NCI-H1092 (cell line): ENCODE measurements around the gene DMBX1.

Experiments
- DNase-seq: peaks from one replicate; lab custom pipeline; 2025; lab: John Stamatoyannopoulos, UW

The DMBX1 gene

DNA sequence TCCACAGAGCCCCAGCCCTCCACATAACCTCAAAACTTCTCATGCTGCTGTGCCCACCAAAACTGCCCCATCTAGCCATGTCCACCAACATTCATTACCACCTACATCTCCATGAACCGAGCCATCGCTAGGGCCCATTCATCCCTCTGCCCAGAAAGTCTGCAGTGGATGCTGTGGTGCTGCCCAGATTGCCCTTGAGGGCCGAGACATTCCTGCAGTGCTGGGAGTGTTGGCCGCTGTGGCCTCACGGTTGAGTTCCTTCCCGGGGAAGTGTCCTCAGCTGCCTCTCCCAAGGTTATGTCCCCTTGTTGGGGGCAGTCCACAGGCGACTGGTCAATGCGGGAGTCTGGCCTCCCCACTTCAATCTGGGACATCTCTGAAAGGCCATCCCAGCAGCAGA is 30.3 kb upstream of the DMBX1 start:
- DNase-seq: no peak

DNA sequence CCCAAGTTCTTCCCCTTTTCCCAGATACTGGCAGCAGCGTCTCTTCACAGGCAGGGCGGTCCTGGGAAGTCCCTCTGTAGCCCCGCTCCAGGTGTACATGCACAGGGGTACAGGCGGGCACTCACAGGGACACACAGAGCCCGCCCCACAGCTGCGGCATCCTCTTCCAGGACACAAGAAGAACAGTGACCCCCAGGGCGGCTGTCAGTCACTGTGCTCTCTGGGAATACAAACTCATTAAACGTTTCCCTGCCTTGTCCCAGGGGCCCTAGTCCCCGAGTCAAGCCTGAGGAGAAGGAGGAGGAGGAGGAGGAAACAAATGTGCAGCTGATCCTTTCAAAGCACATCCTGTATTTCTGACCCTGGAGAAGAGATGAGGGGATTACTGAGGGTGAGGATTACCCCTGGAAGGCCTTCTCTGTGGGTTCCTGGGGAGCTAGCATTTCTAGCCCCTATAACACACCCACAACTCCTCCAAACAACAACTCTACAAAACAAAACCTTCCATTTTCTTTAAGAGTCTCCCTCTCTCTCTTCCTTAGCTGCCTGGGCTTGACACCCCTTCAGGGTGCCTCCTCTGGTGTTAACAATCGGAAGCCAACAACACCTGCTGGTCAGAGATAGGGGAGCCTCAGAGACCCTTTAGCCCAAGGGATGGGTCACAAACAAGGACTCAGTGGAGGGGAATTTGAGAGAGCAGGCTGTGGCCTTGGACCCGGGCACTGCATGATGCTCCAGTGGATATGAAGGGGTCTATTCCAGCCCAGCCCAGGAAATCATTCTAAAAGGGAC is 28.4 kb upstream of the DMBX1 start:
- DNase-seq: no peak

DNA sequence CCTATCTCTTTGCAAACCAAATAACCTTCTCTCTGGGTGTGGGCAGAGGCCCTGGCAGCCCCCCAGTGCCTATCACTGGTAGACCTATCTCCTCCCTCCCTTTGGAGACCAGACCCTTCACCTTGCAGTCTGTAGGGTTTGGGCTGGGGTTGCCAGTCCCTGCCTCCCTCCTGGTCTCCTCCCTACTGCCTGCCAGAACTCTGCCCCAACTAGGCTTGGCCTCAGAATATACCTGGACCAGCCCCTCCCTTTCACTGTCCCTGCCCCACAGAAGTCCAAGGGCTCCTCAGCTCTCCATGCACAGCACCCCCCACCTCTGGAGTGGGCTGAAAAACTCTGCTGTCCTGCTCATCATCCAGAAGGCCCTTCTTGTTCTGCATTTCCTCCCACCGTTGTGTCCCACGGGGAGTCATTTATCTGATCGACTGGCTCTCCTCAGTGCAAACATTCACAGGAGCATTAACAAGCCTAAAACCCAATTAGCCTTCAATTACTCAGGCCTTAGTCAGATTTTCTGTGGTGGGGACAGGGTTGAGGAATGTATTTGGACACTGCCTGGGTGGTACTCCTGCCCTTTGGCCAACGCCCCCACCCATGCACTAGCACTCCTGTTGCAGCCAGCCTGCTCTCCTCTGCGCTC is 27.7 kb upstream of the DMBX1 start:
- DNase-seq: no peak

DNA sequence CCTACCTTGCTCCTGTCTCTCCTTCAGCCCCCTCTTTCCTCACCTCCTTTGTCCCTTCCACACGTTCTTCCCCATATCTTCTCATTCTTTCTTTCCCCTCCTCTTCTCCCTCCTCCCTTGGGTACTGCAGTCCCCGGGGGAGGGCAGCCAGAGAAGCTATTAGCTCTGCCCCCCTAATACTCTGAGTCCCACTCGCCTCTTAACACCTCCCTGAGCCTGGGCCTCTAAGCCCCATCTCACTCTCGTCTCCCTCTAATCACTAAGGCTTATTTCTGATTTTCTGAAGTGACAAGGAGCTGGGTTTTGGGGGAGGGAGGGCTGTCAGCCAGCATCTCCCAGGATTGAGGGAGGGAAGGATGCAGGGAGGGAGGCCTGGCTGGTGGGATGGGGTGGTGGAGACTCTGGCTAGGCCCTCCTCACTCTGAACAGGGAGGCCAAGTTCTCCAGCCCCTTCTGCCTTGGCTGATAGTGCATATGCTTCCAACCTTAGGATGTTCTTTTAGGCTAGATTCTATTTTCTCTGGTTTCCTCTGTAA is 25.6 kb upstream of the DMBX1 start:
- DNase-seq: no peak

DNA sequence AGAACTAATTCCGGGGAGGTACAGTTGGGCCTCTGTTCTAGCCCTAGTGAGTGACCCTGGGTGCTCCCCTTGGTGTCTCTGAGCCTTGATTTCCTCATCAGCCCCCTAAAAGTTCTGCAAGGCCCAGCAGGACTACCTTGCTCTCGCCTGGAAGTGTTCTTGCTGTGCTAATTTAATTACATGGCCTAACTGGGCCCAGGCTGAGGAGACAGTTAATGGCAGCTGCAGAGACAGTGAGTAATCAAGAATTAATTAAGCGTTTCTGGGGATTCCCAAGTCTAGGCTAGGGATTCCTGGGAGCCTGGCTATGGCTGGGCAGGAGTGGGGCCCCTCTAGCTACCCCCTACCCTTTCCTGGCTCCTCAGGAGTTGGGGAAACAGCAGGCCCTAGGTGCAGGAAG is 24.7 kb upstream of the DMBX1 start:
- DNase-seq: no peak

DNA sequence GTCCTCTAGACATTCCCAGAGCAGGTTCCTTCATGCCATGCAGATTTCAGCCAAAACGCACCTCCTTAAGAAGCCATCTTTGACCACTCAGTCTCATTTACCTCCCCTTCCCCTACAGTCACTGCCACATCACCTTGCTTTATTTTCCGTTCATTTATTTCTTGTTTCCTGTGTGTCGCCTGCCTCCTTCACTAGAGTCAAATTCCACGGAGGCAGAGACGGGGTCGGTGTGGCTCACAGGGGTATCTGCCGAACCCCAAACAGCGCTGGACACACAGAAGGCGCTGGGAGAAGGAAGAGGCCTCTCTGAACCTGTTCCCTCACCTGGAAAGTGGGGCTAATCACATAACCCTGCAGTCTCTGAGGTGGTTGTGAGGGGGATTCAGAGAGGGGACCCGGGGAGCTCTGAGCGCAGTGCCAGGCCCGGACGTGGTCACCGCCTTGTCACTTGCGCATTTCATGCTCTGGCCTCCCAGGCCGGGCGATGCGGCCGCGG is 23.6 kb upstream of the DMBX1 start:
- DNase-seq: no peak

DNA sequence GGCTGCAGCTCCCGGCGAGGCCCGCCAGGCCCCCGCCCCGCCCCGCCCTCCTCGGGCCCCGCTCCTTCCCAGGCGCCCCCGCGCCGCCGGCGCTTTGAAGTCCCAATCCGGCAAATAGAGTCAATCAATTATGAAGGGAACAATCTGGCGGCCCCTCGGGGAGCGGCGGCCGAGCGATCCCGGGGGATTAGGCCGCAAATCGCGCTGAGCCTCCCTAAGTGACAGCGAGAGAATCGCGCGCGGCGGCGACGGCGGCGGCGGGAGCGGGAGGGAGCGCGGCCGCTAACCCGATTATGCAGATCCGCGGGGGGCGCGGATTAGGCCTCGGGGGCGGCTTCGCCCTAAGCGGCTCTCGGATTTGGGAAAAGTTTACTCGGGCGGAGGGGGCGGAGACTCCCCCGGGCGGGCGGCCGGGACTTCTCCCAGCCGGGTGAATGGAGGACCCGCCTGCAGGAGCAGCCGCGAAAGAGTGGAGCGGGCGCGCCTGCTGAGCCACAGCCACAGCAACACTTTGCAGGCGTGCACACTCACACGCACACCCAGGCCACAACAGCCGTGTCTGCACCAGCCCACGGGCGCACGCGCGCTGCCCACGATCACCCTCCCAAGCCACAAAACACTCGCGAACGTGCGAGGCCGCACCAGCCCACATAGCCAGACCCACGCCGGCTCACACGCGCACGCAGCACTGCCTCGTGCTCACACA is 23.0 kb upstream of the DMBX1 start:
- DNase-seq: no peak

DNA sequence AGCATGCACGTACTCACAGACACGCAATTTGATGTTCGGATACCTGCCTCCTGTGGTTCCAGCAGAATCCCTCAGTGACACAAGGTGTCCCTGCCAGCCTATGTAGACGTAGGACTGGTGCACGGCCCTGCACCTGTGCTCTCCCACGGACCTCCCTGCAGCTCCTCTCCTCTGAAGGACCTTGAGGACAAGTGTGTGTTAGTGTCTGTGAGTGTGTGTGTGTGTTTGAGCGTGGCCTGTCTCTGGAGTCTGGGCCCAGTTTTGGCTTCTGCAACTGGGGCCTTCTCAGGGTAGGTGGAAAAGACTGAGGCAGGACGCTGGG is 22.5 kb upstream of the DMBX1 start:
- DNase-seq: no peak

DNA sequence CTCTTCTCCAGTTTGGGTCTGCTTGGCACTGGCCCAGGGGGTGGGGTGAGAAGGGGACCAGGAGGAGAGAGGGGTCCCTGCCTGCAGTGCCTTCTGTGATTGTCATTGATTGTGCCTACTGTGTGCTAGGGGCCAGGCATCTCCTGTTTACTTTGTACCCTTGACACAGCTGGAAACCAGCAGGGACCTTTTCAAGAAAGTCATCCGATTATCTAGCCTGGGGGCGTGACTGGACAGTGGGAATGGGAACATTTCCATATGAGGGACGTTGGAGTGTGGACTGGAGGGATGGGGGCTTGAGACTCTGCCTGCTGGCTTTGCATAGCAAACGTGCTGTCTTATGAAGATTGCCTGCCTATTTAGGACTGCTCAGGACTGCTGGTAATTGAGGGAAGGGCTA is 19.8 kb upstream of the DMBX1 start:
- DNase-seq: no peak

DNA sequence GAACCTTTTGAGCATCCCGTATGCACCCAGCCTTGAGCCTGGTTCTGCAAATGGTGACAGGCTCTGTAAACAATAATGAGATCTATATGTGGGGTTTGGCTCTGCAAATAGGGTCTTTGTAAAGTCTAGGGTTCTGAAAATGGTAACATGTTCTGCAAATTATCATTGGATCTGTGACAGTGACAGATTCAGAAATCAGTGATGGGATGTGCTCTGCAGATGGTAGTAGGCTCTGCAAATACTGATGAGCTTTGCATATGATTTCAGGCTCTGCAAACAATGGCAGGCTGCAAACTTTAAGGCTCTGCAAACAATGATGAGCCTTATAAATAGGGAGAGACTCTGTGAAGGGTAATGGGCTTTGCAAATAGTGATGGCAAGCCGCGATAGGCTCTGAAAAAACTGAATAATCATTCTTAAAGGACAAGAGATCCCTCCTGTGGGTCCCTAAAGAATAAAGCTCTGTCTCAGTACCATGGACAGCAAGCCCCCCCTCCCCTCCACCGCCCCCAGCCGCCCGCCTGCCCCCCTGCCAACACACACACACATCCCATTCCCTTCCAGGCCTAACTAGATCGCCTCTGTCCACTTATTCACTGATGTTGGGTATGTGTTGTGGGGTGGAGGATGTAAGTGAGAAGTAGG is 17.7 kb upstream of the DMBX1 start:
- DNase-seq: no peak

DNA sequence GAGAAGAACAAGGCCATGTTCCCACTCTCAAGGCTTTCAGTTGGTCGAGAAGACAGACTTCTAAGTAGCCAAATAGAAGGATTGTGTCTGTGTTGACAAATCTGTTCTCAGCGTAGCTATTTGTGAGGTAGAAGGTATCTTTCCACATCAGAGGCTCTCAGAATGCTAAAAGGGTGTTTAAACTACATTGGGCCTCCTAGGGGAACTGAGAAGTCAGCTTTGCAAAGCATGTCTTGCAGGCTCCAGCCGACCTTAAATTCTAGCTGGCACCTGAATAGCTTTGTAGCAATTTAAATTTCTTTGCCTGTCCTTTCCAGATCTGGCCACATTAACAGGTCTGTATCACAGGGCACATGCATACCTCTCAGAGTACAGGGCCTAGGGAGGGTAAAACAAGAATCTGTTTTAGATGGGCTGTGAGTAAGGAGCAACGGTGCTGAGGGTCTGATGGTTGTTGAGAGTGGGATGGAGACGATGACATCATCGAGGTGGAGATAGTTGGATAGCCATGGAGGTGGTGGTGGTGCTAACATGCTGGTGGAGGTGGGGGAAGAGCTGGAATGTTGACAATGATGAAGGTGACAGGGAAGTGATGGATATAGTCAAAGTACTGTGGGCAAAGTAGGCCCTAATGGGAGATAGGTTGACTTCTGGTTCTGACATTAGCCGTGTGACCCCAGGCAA is 17.0 kb upstream of the DMBX1 start:
- DNase-seq: no peak

DNA sequence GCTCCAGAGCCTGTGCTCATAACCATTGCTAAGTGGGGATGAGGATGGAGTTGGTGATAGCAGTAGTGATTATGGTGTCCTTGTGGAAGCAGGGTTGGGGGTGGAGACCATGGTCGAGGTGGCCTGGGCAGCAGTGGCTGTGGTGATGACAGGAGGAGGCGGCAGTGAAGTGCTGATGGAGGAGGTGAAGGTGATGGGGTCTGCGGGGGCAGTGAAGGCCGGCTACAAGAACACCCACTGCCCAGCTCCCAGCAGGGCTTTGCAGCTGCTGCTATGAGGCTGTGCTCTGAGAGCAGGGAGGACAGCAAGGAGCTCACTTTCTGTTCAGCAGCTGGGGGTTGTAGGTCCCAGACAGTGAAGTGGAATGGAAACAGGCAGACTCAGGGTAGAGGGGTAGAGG is 15.6 kb upstream of the DMBX1 start:
- DNase-seq: no peak

DNA sequence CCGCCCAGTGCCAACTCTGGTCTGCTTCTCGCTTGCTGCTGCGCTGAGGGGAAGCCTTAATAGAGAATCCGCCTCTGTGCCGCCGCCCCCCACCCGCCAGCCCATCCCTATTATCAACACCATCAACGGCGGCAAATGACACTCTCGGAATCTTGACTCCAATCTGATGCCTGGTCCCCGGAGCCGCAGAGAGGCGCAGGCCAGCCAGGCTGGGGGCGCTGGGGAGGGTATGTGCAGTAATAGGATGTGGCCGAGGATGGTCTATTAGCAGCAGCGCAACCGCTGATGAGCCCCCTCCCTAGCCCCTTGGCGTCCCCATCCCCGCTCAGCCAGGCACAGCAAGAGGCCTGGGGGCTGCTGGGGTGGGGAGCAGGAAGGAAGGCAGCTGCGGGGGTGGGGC is 15.1 kb upstream of the DMBX1 start:
- no peak for DNase-seq

DNA sequence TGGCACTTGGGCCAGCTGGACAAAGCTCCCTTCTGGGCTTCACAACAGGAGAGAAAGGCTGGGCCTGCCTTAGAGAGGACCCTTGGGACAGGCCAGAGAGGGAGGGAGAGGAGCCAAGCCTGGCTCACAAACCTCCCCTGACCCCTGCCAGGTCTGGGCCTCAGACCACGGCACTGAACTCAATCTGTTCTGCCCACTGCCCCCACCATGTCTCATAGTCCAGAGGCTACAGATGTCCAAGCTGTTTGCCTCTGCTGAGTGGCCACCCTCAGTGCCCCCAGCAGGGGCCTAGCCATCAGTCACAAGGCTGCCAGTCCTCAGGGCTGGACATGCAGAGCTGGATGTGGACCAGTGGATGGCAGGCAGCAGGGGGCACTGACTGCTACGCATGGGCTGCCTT is 13.0 kb upstream of the DMBX1 start:
- DNase-seq: no peak

DNA sequence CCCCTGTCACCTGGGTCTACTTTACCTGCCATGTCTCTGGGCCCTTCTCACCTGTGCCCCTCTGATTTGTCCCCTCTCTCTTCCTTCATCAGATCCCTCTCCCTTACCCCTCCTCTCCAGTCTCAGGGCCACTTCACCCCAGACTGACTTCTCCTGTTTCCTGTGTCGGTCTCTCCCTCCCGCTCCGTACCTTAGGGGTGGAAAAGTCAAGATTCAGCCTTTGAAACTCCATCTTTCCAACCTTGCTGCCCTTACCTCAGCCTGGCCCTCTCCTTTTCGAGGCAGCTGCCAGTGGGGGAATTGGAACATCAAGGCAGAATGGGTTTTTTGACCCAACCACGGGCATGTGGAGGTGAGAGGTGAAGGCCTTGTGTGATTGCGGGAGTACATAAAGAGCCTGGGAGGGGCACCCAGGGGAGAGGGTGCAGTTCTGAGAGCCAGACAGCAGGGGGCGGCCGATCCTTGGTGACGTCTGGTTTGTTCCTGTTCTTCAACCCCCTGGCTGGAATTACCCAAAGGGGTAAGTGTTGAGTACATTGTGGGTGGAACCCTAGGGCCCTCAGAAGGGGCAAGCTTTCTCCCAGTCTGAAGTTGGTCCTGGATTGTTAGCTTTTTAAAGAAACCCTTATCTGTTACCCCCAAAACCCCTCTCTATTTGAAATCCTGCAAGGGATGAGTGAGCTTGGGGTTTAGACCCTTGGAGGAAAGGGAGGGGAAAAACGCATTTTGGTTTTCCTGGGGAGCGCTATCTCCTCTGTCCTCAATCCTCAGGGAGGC is 12.3 kb upstream of the DMBX1 start:
- peak; percentile 32 for DNase-seq

DNA sequence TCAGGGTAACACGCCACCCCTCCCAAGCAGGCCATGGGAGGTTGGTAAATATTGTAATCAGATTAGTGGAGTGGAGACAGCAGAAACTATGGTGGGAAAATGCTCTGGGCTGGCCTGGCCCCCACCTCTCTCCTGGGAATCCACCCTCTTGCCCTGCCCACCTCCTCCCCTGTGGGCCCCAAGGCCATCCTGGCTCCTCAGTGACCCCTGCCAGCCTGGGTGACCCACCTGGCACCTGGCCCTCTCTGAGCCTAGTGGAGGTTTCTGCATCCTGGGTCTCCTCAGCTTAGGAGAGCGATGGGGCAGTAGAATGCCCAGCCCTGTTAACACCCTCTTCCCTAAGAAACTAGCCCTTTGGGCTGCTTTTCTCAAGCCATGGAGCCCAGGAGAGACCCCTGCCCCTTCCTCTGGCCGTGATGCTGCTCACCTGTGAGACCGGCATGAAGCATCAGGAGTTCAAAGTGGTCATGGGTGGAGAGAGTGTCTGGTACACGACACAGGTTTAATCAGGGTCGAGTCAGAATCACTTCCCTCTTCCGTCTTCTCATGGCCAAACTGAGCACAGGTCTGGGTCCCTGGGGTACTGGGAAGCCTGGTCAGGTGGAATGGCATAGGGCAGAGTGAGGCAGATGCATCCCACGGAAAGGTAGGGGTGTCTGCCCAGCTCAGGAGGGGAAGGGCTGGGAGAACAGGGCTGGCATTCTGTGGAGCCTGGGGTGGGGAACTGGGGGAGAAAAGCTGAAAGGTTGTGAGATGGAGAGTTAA is 10.7 kb upstream of the DMBX1 start:
- DNase-seq: no peak

DNA sequence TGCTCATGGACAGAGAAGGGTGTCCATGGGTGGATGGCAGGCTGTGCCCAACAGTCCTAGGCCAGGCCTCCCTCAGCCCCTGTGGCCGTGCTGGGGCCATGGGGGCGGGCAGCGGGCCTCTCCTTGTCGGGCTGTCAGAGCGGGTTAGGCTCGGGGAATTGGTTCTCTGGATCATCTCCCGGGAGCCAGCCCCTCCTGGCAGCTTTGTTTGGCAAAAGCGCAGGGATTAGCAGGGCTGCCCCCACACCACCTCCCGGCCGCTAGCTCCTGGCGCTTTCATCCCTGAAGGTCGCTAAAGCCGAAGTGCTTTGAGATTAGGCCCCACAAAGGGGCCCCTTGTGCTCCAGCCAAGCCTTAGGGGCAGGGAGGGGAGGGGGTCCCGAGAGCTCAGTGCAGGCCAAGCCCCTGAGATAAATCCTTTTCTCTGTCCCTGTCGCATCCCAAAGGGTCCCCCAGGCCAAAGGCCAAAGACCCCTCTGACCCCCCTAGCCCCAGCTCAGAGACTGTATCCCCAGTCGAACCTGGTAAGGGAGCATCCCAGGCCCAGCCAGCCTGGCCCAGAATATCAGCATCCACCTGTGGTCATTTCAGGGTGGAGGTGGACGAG is 9.8 kb upstream of the DMBX1 start:
- DNase-seq: no peak

DNA sequence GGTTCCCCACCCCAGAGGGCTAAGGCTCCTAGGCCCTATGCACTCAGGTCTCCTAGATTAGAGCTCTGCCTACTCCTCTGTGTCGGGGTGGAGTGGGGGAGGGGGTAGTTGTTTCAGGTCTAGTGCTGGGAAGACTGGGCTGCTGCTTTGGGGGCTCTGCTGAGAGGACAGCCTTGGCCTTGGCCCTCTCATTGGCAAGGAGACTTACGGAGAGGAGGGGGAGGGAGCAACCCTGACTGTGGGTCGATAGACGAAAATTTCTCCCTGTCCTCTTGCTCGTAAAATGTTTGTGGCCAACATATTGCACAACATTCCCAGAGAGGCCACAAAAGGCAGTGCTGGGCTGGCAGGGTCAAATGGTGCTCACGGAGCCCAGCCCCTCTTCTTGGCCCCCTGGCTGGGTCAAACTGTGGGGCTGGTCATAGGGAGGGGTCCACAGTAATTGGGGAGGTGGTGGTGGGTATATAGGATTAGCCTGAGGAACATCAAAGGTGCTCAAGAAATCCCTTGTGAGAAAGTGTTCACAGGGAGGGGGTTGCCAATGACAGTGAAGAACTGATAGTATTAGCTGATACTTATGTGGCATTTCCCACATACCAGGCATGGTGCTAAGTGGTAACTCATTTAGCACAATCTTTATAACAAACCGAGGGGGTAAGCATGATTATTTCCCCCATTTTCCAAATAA is 8.5 kb upstream of the DMBX1 start:
- DNase-seq: no peak

DNA sequence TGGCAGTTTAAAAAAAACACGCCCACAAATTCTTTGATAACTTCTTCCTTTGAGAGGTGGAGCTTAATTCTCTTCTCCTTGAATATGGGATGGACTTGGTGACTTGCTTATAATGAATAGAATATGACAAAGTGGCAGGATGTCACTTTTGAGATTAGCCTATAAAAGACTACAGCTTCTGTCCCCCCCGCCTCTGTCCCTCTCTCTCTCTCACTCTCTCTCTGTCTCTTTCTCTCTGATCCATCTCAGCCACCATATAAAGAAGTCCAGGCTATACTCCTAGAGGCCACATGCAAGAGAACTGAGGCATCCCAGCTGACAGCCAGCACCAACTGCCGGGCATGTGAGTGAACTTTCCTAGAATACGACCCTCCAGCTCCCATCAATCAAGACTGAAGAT is 7.7 kb upstream of the DMBX1 start:
- DNase-seq: no peak
